B cell (primary cell): ENCODE measurements around the gene CAPN12. TPM values are rescaled to one million over a fixed set of nuclear protein-coding genes. Genes with fewer than 3 reads are reported as not detected.
"Not testable (repeated sequence)": the region's sequence is repeated elsewhere in the genome, so short reads cannot be mapped to it uniquely, and the experiment has no call there.

Experiments
- ATAC-seq: fragments of 200-7000 bp; cut with Tn5 transposase; one replicate; pipeline ENCODE4 v1.10.0; 2021; ENCODE audit warnings: low read depth, mild to moderate bottlenecking, moderate number of reproducible peaks, moderate library complexity
- CTCF ChIA-PET: fragments of 350-600 bp; sonication (Branson Sonifier 250); formaldehyde crosslinking; loops from one replicate; lab custom pipeline; 2021; ENCODE audit warnings: antibody characterized with exemption, inconsistent platforms; lab: Charles Lee
- POLR2A ChIA-PET: fragments of 350-600 bp; sonication (Branson Sonifier 250); formaldehyde crosslinking; loops from one replicate; lab custom pipeline; 2021; ENCODE audit warnings: antibody characterized with exemption; lab: Charles Lee
- DNase-seq: peaks from one replicate; pipeline ENCODE4 v3.0.0; 2013
- H2AFZ ChIP-seq: 2 replicates; pipeline ENCODE4 v1.6.1; 2012; ENCODE audit warnings: mild to moderate bottlenecking, low read depth, low read length; ENCODE audit not compliant: insufficient read depth, poor library complexity, severe bottlenecking
- H3K27ac ChIP-seq, 2 donors: 1 replicate in 1 of 2; 2 replicates in 1 of 2; pipeline ENCODE4 v1.5.1; 2012 to 2013; ENCODE audit warnings: low read length in 2 of 2, mild to moderate bottlenecking in 2 of 2, moderate library complexity in 1 of 2
- H3K27me3 ChIP-seq, 4 experiments: fragments of 200-600 bp in 1 of 4; sonication (generic) in 1 of 4; replicated peaks in 1 of 4; 1 replicate in 2 of 4; 2 replicates in 2 of 4; pipeline versions ENCODE4 v1.6.1 to v1.7.0; 2013 to 2016; ENCODE audit warnings: low read length in 3 of 4, mild to moderate bottlenecking in 2 of 4, mixed read lengths in 1 of 4, moderate library complexity in 1 of 4; ENCODE audit not compliant: insufficient read depth in 4 of 4, control insufficient read depth in 3 of 4; ENCODE audit errors: control extremely low read depth in 1 of 4
- H3K36me3 ChIP-seq, 2 experiments: replicated peaks in 1 of 2; 1 replicate in 1 of 2; 2 replicates in 1 of 2; pipeline versions ENCODE4 v1.6.1 to v1.7.1; 2013; ENCODE audit warnings: low read length in 1 of 2; ENCODE audit not compliant: insufficient read depth in 2 of 2, control insufficient read depth in 1 of 2; ENCODE audit errors: control extremely low read depth in 1 of 2, extremely low read depth in 1 of 2
- H3K4me1 ChIP-seq, 2 donors: fragments of 200-600 bp in 1 of 2; sonication (generic) in 1 of 2; 1 replicate in 1 of 2; 2 replicates in 1 of 2; pipeline versions ENCODE4 v1.5.1 to v1.6.1; 2013 to 2017; ENCODE audit warnings: low read length in 2 of 2; ENCODE audit not compliant: control insufficient read depth in 2 of 2, insufficient read depth in 2 of 2
- H3K4me2 ChIP-seq: replicated peaks from 2 replicates; pipeline ENCODE3; 2012; ENCODE audit warnings: mild to moderate bottlenecking, low read depth, low read length; ENCODE audit not compliant: poor library complexity, severe bottlenecking
- H3K4me3 ChIP-seq, 5 experiments: fragments of 200-600 bp in 1 of 5; sonication (generic) in 1 of 5; 1 replicate in 3 of 5; 2 replicates in 2 of 5; pipeline versions ENCODE4 v1.5.1 to v1.7.0; 2011 to 2016; ENCODE audit warnings: low read length in 4 of 5, mild to moderate bottlenecking in 4 of 5, low read depth in 2 of 5, control low read depth in 1 of 5, moderate library complexity in 1 of 5; ENCODE audit not compliant: insufficient read depth in 1 of 5; ENCODE audit errors: control extremely low read depth in 1 of 5, extremely low read depth in 1 of 5
- H3K79me2 ChIP-seq: fragments of 200-600 bp; sonication (generic); one replicate; pipeline ENCODE4 v1.6.0; 2016; ENCODE audit warnings: low read length; ENCODE audit not compliant: control insufficient read depth, insufficient read depth
- H3K9ac ChIP-seq: fragments of 200-600 bp; sonication (generic); 2 replicates; pipeline ENCODE4 v1.6.1; 2017; ENCODE audit warnings: mild to moderate bottlenecking, low read length, moderate library complexity
- H3K9me3 ChIP-seq, 3 donors: one replicate each; pipeline versions ENCODE4 v1.6.1 to v1.7.1; 2013; ENCODE audit warnings: low read length in 2 of 3; ENCODE audit not compliant: control insufficient read depth in 2 of 3, insufficient read depth in 1 of 3; ENCODE audit errors: control extremely low read depth in 1 of 3
- H4K20me1 ChIP-seq: 2 replicates; pipeline ENCODE4 v1.6.0; 2012; ENCODE audit warnings: mild to moderate bottlenecking, low read length; ENCODE audit not compliant: insufficient read depth, control insufficient read depth, poor library complexity, severe bottlenecking
- H3K27ac Mint-ChIP-seq: one replicate; pipeline ENCODE4 v1.8.0; 2021; ENCODE audit warnings: mixed read lengths
- H3K27me3 Mint-ChIP-seq: one replicate; pipeline ENCODE4 v1.8.0; 2021; ENCODE audit warnings: mixed read lengths
- H3K4me1 Mint-ChIP-seq: one replicate; pipeline ENCODE4 v1.8.0; 2021; ENCODE audit warnings: mixed read lengths
- H3K4me3 Mint-ChIP-seq: one replicate; pipeline ENCODE4 v1.8.0; 2021; ENCODE audit warnings: mixed read lengths
- H3K9me3 Mint-ChIP-seq: one replicate; pipeline ENCODE4 v1.8.0; 2022; ENCODE audit warnings: mixed read lengths; ENCODE audit not compliant: insufficient read depth
- EZH2 ChIP-seq: IDR thresholded peaks from 2 replicates; pipeline ENCODE4 v1.6.1; 2012; ENCODE audit warnings: borderline replicate concordance, low read depth, mild to moderate bottlenecking, moderate library complexity, low read length; ENCODE audit not compliant: insufficient read depth, poor library complexity, severe bottlenecking
- WGBS: methylation state at CpG from one replicate; pipeline ENCODE4 v1.1.5; 2013; ENCODE audit warnings: missing lambda C conversion rate; ENCODE audit not compliant: insufficient coverage; 5-methylcytosine and 5-hydroxymethylcytosine counted together
- intact Hi-C: fragments of 100-400 bp; cut with micrococcal nuclease; formaldehyde crosslinking; loops from one replicate; pipeline ENCODE4 v1.10.0; 2022
- polyA plus RNA-seq: library from polyadenylated mRNA; depleted of rRNA; stranded (reverse); fragments of >200 nt; gene quantifications from 2 replicates; pipeline ENCODE4 v1.2.3, GENCODE V29; 2012
- total RNA-seq, 2 donors: library from RNA; stranded (reverse); fragments of 120-200 nt in 1 of 2; gene quantifications; 1 replicate in 1 of 2; 2 replicates in 1 of 2; pipeline versions ENCODE4 v1.2.3 to v1.2.4, GENCODE V29; 2013 to 2022
- TF ChIP-seq, protein P1 (sequence below): fragments of 200-600 bp; IDR thresholded peaks from one replicate; pipeline ENCODE4 v1.8.0; 2022; ENCODE audit warnings: antibody characterized with exemption, mild to moderate bottlenecking

The CAPN12 gene
- total and polyA plus RNA-seq, 2 donors (not counting 1 experiment from before 2014, with no cell fraction given): 28.6 to 104 TPM

DNA sequence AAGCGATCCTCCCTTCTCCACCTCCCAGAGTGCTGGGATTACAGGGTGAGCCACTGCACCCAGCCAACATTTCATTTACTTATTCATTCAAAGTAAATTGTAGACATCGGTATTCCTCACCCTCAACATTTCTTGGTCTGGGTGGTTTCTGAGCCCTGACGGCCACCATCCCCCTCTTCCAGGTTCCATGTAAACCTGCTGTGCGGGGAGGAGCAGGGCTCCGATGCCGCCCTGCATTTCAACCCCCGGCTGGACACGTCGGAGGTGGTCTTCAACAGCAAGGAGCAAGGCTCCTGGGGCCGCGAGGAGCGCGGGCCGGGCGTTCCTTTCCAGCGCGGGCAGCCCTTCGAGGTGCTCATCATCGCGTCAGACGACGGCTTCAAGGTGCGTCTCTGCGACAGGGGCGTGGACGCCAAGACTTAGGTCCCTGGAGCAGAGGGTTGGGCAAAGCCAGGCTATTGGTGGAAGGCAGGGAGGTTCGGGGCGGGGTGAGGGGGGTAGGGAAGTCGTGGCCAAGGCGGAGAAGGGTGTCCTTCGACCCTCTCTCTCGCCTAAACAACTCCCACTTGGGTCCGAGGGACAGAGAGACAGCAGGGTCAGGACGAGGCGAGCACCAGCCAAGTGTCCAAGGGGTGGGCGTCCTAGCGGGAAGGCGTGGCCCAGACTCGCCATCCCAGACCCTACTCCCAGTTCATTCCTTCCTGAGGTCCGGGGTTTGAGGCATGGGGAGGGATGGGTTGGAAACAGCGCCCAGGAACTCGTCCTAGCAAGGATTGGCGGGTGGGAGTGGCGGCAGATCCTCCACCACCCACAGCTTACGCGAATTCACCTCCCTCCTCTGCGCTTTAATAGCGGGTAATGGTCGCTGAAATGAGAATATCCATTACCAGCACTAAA is 46.5 kb upstream of the CAPN12 start:
- H3K27me3 ChIP-seq, DNase-seq, H3K4me1 ChIP-seq, H3K27ac Mint-ChIP-seq, ATAC-seq, CTCF ChIA-PET, H3K9me3 Mint-ChIP-seq, H3K36me3 ChIP-seq, POLR2A ChIA-PET, H3K27ac ChIP-seq, H3K9me3 ChIP-seq, H3K4me3 Mint-ChIP-seq, H3K9ac ChIP-seq, H3K4me1 Mint-ChIP-seq, H3K79me2 ChIP-seq, H4K20me1 ChIP-seq, H3K27me3 Mint-ChIP-seq, H3K4me2 ChIP-seq: not testable (repeated sequence)
- Histone ChIP-seq H2AFZ (peak overlapping the region; percentile 42), H3K4me3 (peak overlapping the region in 1 of 5 experiments; percentile 34)
- intact Hi-C loops: loop anchor here (10.0 kb wide), 1 partner anchor 56 kb away; no protein-coding TSS in a partner anchor
- 100% methylated on average over 1 of the region's 49 CpGs for WGBS

DNA sequence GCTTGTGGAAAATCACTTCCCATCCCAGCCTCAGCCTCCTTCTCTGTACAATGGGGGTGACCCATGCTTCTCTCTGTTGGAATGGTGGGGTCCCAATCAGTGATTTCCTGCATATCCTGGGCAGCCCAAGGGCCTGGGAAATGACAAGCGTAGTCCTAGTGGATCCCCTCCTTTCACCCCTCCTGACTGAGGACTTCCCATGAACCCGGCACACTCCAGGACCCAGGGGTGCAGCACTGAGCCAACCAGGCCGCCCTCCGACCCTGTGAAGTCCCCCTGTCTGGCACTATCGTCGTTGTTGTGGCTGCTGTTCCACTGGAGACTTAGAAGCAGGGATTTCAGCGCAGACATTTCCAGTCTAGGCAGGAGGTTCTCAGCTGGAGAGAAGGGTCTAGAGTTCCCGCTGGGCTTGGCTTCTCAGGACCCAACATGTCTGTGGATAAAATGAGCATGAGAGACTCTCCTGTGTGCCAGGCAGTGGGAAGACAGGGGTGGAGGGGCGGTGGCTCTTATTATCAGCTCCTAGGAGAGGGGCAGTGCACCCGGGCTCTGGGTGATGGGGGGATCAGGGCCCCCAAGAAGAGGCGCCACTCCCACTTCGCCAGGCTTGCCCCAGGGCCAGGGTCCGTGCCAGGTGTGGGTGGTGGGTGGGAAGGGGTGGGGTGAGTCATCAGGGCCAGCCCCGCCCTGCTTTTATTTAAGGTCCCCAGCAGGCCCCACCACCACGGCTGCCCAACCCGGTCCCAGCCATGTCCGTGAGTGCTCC is 44.4 kb upstream of the CAPN12 start, which contains the start of gene LGALS7B:
Gene LGALS7B, plus strand, starts transcription at position 723 of the 766 bp plus-strand sequence. Its CDS starts 27 bp downstream, at position 750.
- Mint-ChIP-seq H3K4me3 (no peak within 1 kb of the TSS), H3K4me1 (peaks cover 4% of the 10 kb centered on the region), H3K27ac (peak within 1 kb of the TSS; percentile 53), H3K27me3 (no peaks in the 10 kb centered on the region), H3K9me3 (no peaks in the 10 kb centered on the region)
- H3K4me2 ChIP-seq: no peak within 1 kb of the TSS
- DNase-seq (no peak), ATAC-seq (no peak)
- H4K20me1 ChIP-seq: no peaks in the 10 kb centered on the region
- intact Hi-C loops: no loop called here
- H3K36me3 ChIP-seq: no peaks in the 10 kb centered on the region
- H3K27me3 ChIP-seq: no peaks in the 10 kb centered on the region
- no peak within 1 kb of the TSS for H3K9ac ChIP-seq
- TF ChIP-seq, protein P1, sequence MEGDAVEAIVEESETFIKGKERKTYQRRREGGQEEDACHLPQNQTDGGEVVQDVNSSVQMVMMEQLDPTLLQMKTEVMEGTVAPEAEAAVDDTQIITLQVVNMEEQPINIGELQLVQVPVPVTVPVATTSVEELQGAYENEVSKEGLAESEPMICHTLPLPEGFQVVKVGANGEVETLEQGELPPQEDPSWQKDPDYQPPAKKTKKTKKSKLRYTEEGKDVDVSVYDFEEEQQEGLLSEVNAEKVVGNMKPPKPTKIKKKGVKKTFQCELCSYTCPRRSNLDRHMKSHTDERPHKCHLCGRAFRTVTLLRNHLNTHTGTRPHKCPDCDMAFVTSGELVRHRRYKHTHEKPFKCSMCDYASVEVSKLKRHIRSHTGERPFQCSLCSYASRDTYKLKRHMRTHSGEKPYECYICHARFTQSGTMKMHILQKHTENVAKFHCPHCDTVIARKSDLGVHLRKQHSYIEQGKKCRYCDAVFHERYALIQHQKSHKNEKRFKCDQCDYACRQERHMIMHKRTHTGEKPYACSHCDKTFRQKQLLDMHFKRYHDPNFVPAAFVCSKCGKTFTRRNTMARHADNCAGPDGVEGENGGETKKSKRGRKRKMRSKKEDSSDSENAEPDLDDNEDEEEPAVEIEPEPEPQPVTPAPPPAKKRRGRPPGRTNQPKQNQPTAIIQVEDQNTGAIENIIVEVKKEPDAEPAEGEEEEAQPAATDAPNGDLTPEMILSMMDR: no peak
- no peak for TF ChIP-seq EZH2
- WGBS: 91% methylated on average over 10 of the region's 17 CpGs
- H3K79me2 ChIP-seq: no peaks in the 10 kb centered on the region
- H3K9me3 ChIP-seq: no peaks in the 10 kb centered on the region
- POLR2A ChIA-PET: no interaction called here
- CTCF ChIA-PET: no interaction called here
- no peak within 1 kb of the TSS for H3K27ac ChIP-seq
- no peak within 1 kb of the TSS for H3K4me3 ChIP-seq
- H3K4me1 ChIP-seq: peaks cover 4 to 8% of the 10 kb centered on the region in 2 donors
- H2AFZ ChIP-seq: no peak within 1 kb of the TSS
